Smooth muscle cell (in vitro differentiated cells): Measurements from ENCODE around the gene SHC3. TPM values are rescaled to one million over a fixed set of nuclear protein-coding genes. Genes with fewer than 3 reads are reported as not detected.

Experiments
- DNase-seq: peaks from one replicate; lab custom pipeline; 2025; ENCODE audit not compliant: unreplicated experiment; lab: John Stamatoyannopoulos, UW
- H2AFZ ChIP-seq: fragments of 200-600 bp; sonication (generic); 2 replicates; pipeline ENCODE4 v1.6.0; 2016; ENCODE audit warnings: antibody characterized with exemption, low read depth, mild to moderate bottlenecking
- H3F3A ChIP-seq: fragments of 200-600 bp; sonication (generic); 2 replicates; pipeline ENCODE4 v1.6.0; 2017; ENCODE audit warnings: antibody characterized with exemption, low read depth
- H3K27ac ChIP-seq: fragments of 200-600 bp; sonication (generic); 2 replicates; pipeline ENCODE4 v1.5.1; 2016; ENCODE audit warnings: low read depth, mild to moderate bottlenecking
- H3K27me3 ChIP-seq: fragments of 200-600 bp; sonication (generic); 2 replicates; pipeline ENCODE4 v1.6.1; 2016; ENCODE audit warnings: low read depth, mild to moderate bottlenecking
- H3K36me3 ChIP-seq: fragments of 200-600 bp; sonication (generic); 2 replicates; pipeline ENCODE4 v1.5.1; 2016; ENCODE audit warnings: low read depth
- H3K4me1 ChIP-seq: fragments of 200-600 bp; sonication (generic); 2 replicates; pipeline ENCODE4 v1.5.1; 2016; ENCODE audit warnings: low read depth
- H3K4me2 ChIP-seq: fragments of 200-600 bp; sonication (generic); 2 replicates; pipeline ENCODE4 v1.6.0; 2016; ENCODE audit warnings: mild to moderate bottlenecking
- H3K4me3 ChIP-seq: fragments of 200-600 bp; sonication (generic); 2 replicates; pipeline ENCODE4 v1.5.1; 2016; ENCODE audit warnings: mild to moderate bottlenecking
- H3K79me2 ChIP-seq: fragments of 200-600 bp; sonication (generic); 2 replicates; pipeline ENCODE4 v1.6.0; 2016; ENCODE audit warnings: low read depth, mild to moderate bottlenecking
- H3K9ac ChIP-seq: fragments of 200-600 bp; sonication (generic); 2 replicates; pipeline ENCODE4 v1.6.0; 2016; ENCODE audit warnings: low read depth
- H3K9me3 ChIP-seq: fragments of 200-600 bp; sonication (generic); replicated peaks from 2 replicates; pipeline ENCODE4 v1.5.1; 2016; ENCODE audit warnings: low read depth
- H4K20me1 ChIP-seq: fragments of 200-600 bp; sonication (generic); 2 replicates; pipeline ENCODE4 v1.6.0; 2016; ENCODE audit warnings: low read depth
- CTCF ChIP-seq: fragments of 200-600 bp; sonication (generic); IDR thresholded peaks from 2 replicates; pipeline ENCODE4 v1.5.1; 2017; ENCODE audit warnings: borderline replicate concordance, mild to moderate bottlenecking, antibody characterized with exemption; ENCODE audit not compliant: insufficient read depth, poor library complexity, severe bottlenecking
- WGBS: methylation state at CpG from one replicate; pipeline ENCODE4 v1.1.7; 2016; ENCODE audit warnings: low lambda C conversion rate; 5-methylcytosine and 5-hydroxymethylcytosine counted together
- polyA plus RNA-seq: library from polyadenylated mRNA; unstranded; fragments of >200 nt; fragmentation: Nextera tagmentation; extraction: Ambion mirVana; gene quantifications from 2 replicates; pipeline ENCODE4 v1.2.1, GENCODE V29; 2016
- total RNA-seq: library from RNA; depleted of rRNA; stranded (reverse); fragments of >200 nt; gene quantifications from 2 replicates; pipeline ENCODE4 v1.2.3, GENCODE V29; 2014

Gene SHC3
- total and polyA plus RNA-seq, 2 experiments from 2014 or later, result 0.38 to 0.67 TPM

DNA sequence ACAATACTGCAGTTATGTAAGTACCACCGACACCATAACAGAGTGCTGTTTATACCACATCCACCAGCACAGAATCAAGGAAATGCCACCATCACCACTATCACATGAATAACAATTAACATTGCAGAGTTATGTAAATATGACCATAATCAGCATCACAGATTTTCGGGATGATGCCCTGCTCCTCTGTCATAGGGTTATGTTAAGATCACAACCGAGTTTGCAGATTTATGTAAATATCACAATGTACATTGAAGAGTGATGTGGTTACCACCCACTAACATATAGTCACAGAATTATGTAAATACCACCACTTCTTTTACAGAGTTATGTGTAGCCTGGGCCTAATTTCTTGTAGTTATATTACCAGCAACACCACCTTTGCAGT lies 61.8 kb downstream of the SHC3 start:
- TF ChIP-seq CTCF, result no peak
- H3K9ac ChIP-seq, result no peak overlapping the region
- H3K79me2 ChIP-seq, result no peaks in the 10 kb centered on the region
- WGBS, result 90% methylated on average over 3 of the region's 3 CpGs
- no peaks in the 10 kb centered on the region for H3F3A ChIP-seq
- no peaks in the 10 kb centered on the region for H3K9me3 ChIP-seq
- no peak for DNase-seq
- H3K4me1 ChIP-seq, result no peaks in the 10 kb centered on the region
- H3K4me3 ChIP-seq, result no peak overlapping the region
- H4K20me1 ChIP-seq, result no peaks in the 10 kb centered on the region
- H3K27me3 ChIP-seq, result no peaks in the 10 kb centered on the region
- no peaks in the 10 kb centered on the region for H3K36me3 ChIP-seq
- no peak overlapping the region for H3K4me2 ChIP-seq
- H2AFZ ChIP-seq, result no peak overlapping the region
- H3K27ac ChIP-seq, result no peak overlapping the region

DNA sequence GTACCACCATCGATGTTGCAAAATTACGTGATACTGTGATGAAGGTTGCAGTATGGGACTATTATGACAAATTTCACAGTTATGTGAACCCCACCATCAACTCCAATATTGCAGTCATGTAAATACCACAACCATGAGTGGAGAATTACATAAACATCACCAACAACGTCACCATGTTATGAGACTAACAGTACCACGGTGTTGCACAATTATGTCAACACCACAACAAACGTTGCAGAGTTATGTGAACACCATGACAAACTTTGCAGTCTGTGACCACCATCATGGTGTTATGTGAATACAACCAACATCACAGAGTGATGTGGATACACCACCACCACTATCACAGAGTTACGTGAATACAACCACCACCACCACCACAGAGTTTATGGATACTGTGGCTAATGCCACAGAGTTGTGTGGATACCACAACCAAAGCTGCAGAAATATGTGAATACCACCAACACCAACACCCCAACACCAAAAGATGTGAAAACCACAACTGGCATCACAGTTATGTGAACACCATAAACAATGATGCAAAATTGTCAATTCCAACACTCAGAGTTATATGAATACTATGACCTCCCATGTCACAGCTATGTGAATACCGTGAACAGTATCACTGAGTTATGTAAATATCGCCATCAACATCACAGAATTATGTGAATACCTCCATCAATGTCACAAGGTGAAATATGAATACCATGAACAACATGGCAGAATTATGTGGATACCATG lies 62.4 kb downstream of the SHC3 start:
- Histone ChIP-seq H3K36me3 (no peaks in the 10 kb centered on the region), H3K27me3 (no peaks in the 10 kb centered on the region), H3K9ac (no peak overlapping the region), H3K9me3 (no peaks in the 10 kb centered on the region), H3K27ac (no peak overlapping the region), H3F3A (no peaks in the 10 kb centered on the region), H3K4me2 (no peak overlapping the region), H3K4me1 (no peaks in the 10 kb centered on the region), H4K20me1 (no peaks in the 10 kb centered on the region), H2AFZ (no peak overlapping the region), H3K4me3 (no peak overlapping the region), H3K79me2 (no peaks in the 10 kb centered on the region)
- DNase-seq, result no peak
- 82% methylated on average over 8 of the region's 8 CpGs for WGBS
- TF ChIP-seq CTCF, result no peak

GRCh38 chr9:89115426-89115825 lies 63.2 kb downstream of the SHC3 start:
- no peak for DNase-seq
- no peaks in the 10 kb centered on the region for H3K9me3 ChIP-seq
- H3K36me3 ChIP-seq, result no peaks in the 10 kb centered on the region
- TF ChIP-seq CTCF, result no peak
- no peak overlapping the region for H2AFZ ChIP-seq
- H3K79me2 ChIP-seq, result no peaks in the 10 kb centered on the region
- H3F3A ChIP-seq, result no peaks in the 10 kb centered on the region
- WGBS, result 100% methylated on average over 1 of the region's 1 CpG
- H3K4me1 ChIP-seq, result no peaks in the 10 kb centered on the region
- H4K20me1 ChIP-seq, result no peaks in the 10 kb centered on the region
- H3K4me2 ChIP-seq, result no peak overlapping the region
- H3K4me3 ChIP-seq, result no peak overlapping the region
- H3K9ac ChIP-seq, result no peak overlapping the region
- no peaks in the 10 kb centered on the region for H3K27me3 ChIP-seq
- no peak overlapping the region for H3K27ac ChIP-seq

DNA sequence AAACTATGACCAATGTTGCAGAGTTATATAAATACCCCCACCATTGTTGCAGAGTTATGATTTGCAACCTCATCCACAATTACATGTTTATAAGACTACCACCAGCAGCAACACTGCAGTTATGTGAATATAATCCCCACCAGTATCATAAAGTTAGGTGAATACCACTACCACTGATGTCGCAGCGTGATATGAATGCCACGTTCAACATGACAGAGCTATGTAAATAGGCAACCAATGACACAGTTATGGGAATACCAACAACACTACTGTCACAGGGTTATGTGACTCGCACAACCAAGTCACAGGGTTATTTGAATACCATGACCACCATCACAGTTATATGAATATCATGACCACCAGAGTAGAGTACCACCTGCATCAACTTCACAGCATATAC lies 63.9 kb downstream of the SHC3 start:
- H3K27me3 ChIP-seq, result no peaks in the 10 kb centered on the region
- H3K4me2 ChIP-seq, result no peak overlapping the region
- no peak overlapping the region for H3K9ac ChIP-seq
- TF ChIP-seq CTCF, result no peak
- H4K20me1 ChIP-seq, result no peaks in the 10 kb centered on the region
- H3K9me3 ChIP-seq, result no peaks in the 10 kb centered on the region
- no peak overlapping the region for H3K27ac ChIP-seq
- no peak for DNase-seq
- H3K4me1 ChIP-seq, result no peaks in the 10 kb centered on the region
- H3K36me3 ChIP-seq, result no peaks in the 10 kb centered on the region
- H3K79me2 ChIP-seq, result no peaks in the 10 kb centered on the region
- H2AFZ ChIP-seq, result no peak overlapping the region
- no peak overlapping the region for H3K4me3 ChIP-seq
- H3F3A ChIP-seq, result no peaks in the 10 kb centered on the region
- 85% methylated on average over 4 of the region's 4 CpGs for WGBS
